Testis (tissue), 2 donors: ENCODE data around the gene RNF186.

Experiments
- CTCF ChIP-seq, 3 experiments: fragments of 450-650 bp in 2 of 3; fragments of 200-600 bp in 1 of 3; sonication (generic) in 1 of 3; IDR thresholded peaks; one replicate each; pipeline ENCODE4 v1.5.1; 2016 to 2019; ENCODE audit warnings: antibody characterized with exemption in 3 of 3, mild to moderate bottlenecking in 2 of 3, moderate library complexity in 1 of 3
- POLR2A ChIP-seq: fragments of 450-650 bp; IDR thresholded peaks from one replicate; pipeline ENCODE4 v1.6.1; 2017; ENCODE audit warnings: antibody characterized with exemption, mild to moderate bottlenecking, moderate library complexity

GRCh38 chr1:19814681-19815503, at the start of gene RNF186:
- TF ChIP-seq CTCF (IDR thresholded peaks at IDR 0.05) (no peak), POLR2A (no peak)
